HepG2 (cell line): Measurements from ENCODE around the gene HDAC10. TPM values are rescaled to one million over a fixed set of nuclear protein-coding genes. Genes with fewer than 3 reads are reported as not detected.
A peak's percentile ranks its signal among the peaks of the same experiment; 100 is the strongest.

Source experiments
- FOSL1 ChIP-seq: sonication (generic); formaldehyde crosslinking; IDR thresholded peaks from 2 replicates; pipeline ENCODE4 v1.9.0; 2021; ENCODE audit warnings: missing genetic modification reagents, borderline replicate concordance
- GABPB1 ChIP-seq: IDR thresholded peaks from 2 replicates; pipeline ENCODE4 v1.6.1; 2016; ENCODE audit warnings: mild to moderate bottlenecking, missing genetic modification reagents, moderate library complexity, missing compliant biosample characterization
- HMGXB4 ChIP-seq, 2 experiments: sonication (generic) in 1 of 2; formaldehyde crosslinking in 1 of 2; IDR thresholded peaks; 2 replicates each; pipeline versions ENCODE4 v1.4.0 to v1.6.1; 2018 to 2020; ENCODE audit warnings: missing genetic modification reagents in 2 of 2, borderline replicate concordance in 1 of 2, low read depth in 1 of 2, mild to moderate bottlenecking in 1 of 2, missing biosample characterization in 1 of 2
- IRX3 ChIP-seq: sonication (generic); formaldehyde crosslinking; IDR thresholded peaks from 2 replicates; pipeline ENCODE4 v1.8.1; 2023; ENCODE audit warnings: mild to moderate bottlenecking, low read depth, missing genetic modification reagents, borderline replicate concordance
- KDM1A ChIP-seq: IDR thresholded peaks from 2 replicates; pipeline ENCODE4 v1.6.1; 2016; ENCODE audit warnings: missing compliant biosample characterization
- MXD3 ChIP-seq: IDR thresholded peaks from 2 replicates; pipeline ENCODE4 v1.6.1; 2016; ENCODE audit warnings: mild to moderate bottlenecking, missing biosample characterization, missing genetic modification reagents
- NCOR1 ChIP-seq: fragments of 200-600 bp; sonication (generic); IDR thresholded peaks from 2 replicates; pipeline ENCODE4 v1.7.0; 2017; ENCODE audit warnings: antibody characterized with exemption, low read length, borderline replicate concordance
- RCOR2 ChIP-seq: IDR thresholded peaks from 2 replicates; pipeline ENCODE4 v1.6.1; 2016; ENCODE audit warnings: missing biosample characterization, missing genetic modification reagents
- TEAD3 ChIP-seq: optimal IDR thresholded peaks from 2 replicates; pipeline ENCODE3; 2016; ENCODE audit warnings: borderline replicate concordance
- THYN1 ChIP-seq: sonication (generic); formaldehyde crosslinking; IDR thresholded peaks from 2 replicates; pipeline ENCODE4 v1.8.1; 2023; ENCODE audit warnings: low read depth, mild to moderate bottlenecking, moderate library complexity, missing genetic modification reagents, borderline replicate concordance
- UBTF ChIP-seq: sonication (generic); formaldehyde crosslinking; IDR thresholded peaks from 2 replicates; pipeline ENCODE4 v1.4.0; 2020; ENCODE audit warnings: mild to moderate bottlenecking, missing genetic modification reagents
- ZFAT ChIP-seq: sonication (generic); formaldehyde crosslinking; conservative IDR thresholded peaks from 2 replicates; pipeline ENCODE4 v1.8.1; 2023; ENCODE audit warnings: missing genetic modification reagents, inconsistent platforms
- ZFY ChIP-seq: sonication (generic); formaldehyde crosslinking; IDR thresholded peaks from 2 replicates; pipeline ENCODE4 v1.4.0; 2020; ENCODE audit warnings: missing genetic modification reagents
- ZNF30 ChIP-seq: sonication (generic); formaldehyde crosslinking; IDR thresholded peaks from 2 replicates; pipeline ENCODE4 v1.5.0; 2020; ENCODE audit warnings: mild to moderate bottlenecking, missing genetic modification reagents
- ZNF512B ChIP-seq: sonication (generic); formaldehyde crosslinking; IDR thresholded peaks from 2 replicates; pipeline ENCODE4 v1.5.1; 2020; ENCODE audit warnings: missing genetic modification reagents, mild to moderate bottlenecking, borderline replicate concordance
- ZNF549 ChIP-seq: sonication (generic); formaldehyde crosslinking; IDR thresholded peaks from 2 replicates; pipeline ENCODE4 v1.5.0; 2020; ENCODE audit warnings: missing genetic modification reagents
- ZNF816 ChIP-seq: sonication (generic); formaldehyde crosslinking; IDR thresholded peaks from 2 replicates; pipeline ENCODE4 v1.8.0; 2022; ENCODE audit warnings: missing genetic modification reagents, mild to moderate bottlenecking, borderline replicate concordance
- polyA plus RNA-seq, 8 experiments: library from polyadenylated mRNA; depleted of rRNA in 3 of 8; stranded (reverse) in 7 of 8; unstranded in 1 of 8; fragments of >200 nt; fragmentation: Illumina TruSeq in 4 of 8; extraction: Trizol in 4 of 8; gene quantifications; 2 replicates each; pipeline versions ENCODE4 v1.2.1 to v1.2.3, GENCODE V29; 2011 to 2016; ENCODE audit warnings: low read depth in 4 of 8, missing spikeins in 1 of 8, mixed read lengths in 1 of 8; ENCODE audit not compliant: insufficient read depth in 1 of 8
- total RNA-seq, 5 experiments: library from RNA; depleted of rRNA; stranded (reverse); fragments of >200 nt; fragmentation: Illumina TruSeq; extraction: Trizol; gene quantifications; 2 replicates each; pipeline ENCODE4 v1.2.3, GENCODE V29; 2016; ENCODE audit warnings: low read depth in 1 of 5
- TF ChIP-seq, protein P1 (sequence below): sonication (generic); formaldehyde crosslinking; IDR thresholded peaks from 2 replicates; pipeline ENCODE4 v1.8.0; 2022; ENCODE audit warnings: mild to moderate bottlenecking, missing genetic modification reagents, borderline replicate concordance

Gene HDAC10
- total and polyA plus RNA-seq, 2 of the 13 experiments (the other 11 are each of a cell fraction or from before 2014, with no cell fraction given), result 13.9 to 14.9 TPM

- no peak for TF ChIP-seq ZNF512B
- peak; percentile 20; the same call in 1 of the 2 replicates for TF ChIP-seq RCOR2
- TF ChIP-seq UBTF (CRISPR knock-in tag), result peak; percentile 98
- TF ChIP-seq ZNF30 (CRISPR knock-in tag), result 0 out of 2 replicates have a peak, but pooled peaks have one; percentile 57
- TF ChIP-seq FOSL1 (CRISPR knock-in tag), result peak; percentile 46; the same call in 1 of the 2 replicates
- peak; percentile 94 for TF ChIP-seq ZNF549 (CRISPR knock-in tag)
- TF ChIP-seq, protein P1, sequence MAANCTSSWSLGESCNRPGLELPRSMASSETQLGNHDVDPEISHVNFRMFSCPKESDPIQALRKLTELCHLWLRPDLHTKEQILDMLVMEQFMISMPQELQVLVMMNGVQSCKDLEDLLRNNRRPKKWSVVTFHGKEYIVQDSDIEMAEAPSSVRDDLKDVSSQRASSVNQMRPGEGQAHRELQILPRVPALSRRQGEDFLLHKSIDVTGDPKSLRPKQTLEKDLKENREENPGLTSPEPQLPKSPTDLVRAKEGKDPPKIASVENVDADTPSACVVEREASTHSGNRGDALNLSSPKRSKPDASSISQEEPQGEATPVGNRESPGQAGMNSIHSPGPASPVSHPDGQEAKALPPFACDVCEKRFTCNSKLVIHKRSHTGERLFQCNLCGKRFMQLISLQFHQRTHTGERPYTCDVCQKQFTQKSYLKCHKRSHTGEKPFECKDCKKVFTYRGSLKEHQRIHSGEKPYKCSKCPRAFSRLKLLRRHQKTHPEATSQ (CRISPR knock-in tag), result no peak
- peak; percentile 49 to 63; a peak in 1 of 4 replicates for TF ChIP-seq HMGXB4 (CRISPR knock-in tag; IDR thresholded peaks at IDR 0.05; ENCODE audit: borderline replicate concordance in 1 of 2, low read depth in 1 of 2)
- 0 out of 2 replicates have a peak, but pooled peaks have one; percentile 59 for TF ChIP-seq IRX3 (CRISPR knock-in tag)
- no peak for TF ChIP-seq ZFAT (CRISPR knock-in tag)
- no peak for TF ChIP-seq THYN1 (CRISPR knock-in tag)
- peak; percentile 56 for TF ChIP-seq MXD3 (CRISPR knock-in tag)
- peak; percentile 100 for TF ChIP-seq TEAD3 (CRISPR knock-in tag)
- TF ChIP-seq NCOR1, result no peak; the same call in 1 of the 2 replicates
- TF ChIP-seq ZFY (CRISPR knock-in tag), result peak; percentile 94
- TF ChIP-seq KDM1A, result 0 out of 2 replicates have a peak, but pooled peaks have one; percentile 56
- TF ChIP-seq GABPB1 (CRISPR knock-in tag), result peak; percentile 86
- peak; percentile 66; the same call in 1 of the 2 replicates for TF ChIP-seq ZNF816 (CRISPR knock-in tag)
Observed at GRCh38 chr22:50293441-50294318, 42.6 kb upstream of the HDAC10 start (continued).
